ENCODE data around the gene CSPG4.

- TF ChIP-seq POLR2AphosphoS5 (IDR thresholded peaks at IDR 0.05; ENCODE audit: low read depth, low read length) = no peak
- TF ChIP-seq CTCF (IDR thresholded peaks at IDR 0.05) = no peak
- no peak for TF ChIP-seq REST (IDR thresholded peaks at IDR 0.05; ENCODE audit: insufficient read depth in 1 of 2, low read depth in 2 of 2, low read length in 1 of 2)
- no peak for TF ChIP-seq SIN3A (IDR thresholded peaks at IDR 0.05; ENCODE audit: borderline replicate concordance, insufficient read depth, low read depth, low read length)
- no peak for TF ChIP-seq TCF7L2 (IDR thresholded peaks at IDR 0.05; ENCODE audit: low read depth, low read length)
Measured at GRCh38 chr15:75684648-75685047, 28.0 kb downstream of the CSPG4 start.

Data from Panc1 (cell line).